HG02678 (cell line): ENCODE data around the gene CDON.
"Not testable (repeated sequence)": the region's sequence is repeated elsewhere in the genome, so short reads cannot be mapped to it uniquely, and the experiment has no call there.

ENCODE experiments used
- ATAC-seq: cut with Tn5 transposase; IDR thresholded peaks from one replicate; pipeline ENCODE4 v1.9.1; 2021; ENCODE audit warnings: mild to moderate bottlenecking, moderate library complexity; ENCODE audit not compliant: unreplicated experiment

Gene CDON

DNA sequence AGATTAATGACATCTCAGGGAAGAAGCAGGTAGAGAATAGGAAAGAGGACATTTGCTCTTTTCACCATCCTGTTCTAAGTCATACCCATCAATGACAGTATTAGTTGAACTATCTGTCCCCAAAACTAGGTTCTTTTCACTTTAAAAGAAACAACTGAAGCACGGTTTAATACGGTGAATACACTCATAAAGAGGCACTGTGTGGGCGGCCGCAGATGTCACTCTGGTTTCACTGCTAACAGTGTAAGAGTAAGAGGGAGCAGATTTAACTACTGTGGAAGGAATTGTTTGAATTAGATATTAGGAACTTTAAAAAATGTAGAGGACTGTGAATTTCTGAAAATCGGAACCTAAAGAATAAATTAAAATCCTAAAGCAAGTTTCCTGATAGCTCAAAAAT lies 67.4 kb downstream of the CDON start:
- peak; percentile 85 for ATAC-seq

DNA sequence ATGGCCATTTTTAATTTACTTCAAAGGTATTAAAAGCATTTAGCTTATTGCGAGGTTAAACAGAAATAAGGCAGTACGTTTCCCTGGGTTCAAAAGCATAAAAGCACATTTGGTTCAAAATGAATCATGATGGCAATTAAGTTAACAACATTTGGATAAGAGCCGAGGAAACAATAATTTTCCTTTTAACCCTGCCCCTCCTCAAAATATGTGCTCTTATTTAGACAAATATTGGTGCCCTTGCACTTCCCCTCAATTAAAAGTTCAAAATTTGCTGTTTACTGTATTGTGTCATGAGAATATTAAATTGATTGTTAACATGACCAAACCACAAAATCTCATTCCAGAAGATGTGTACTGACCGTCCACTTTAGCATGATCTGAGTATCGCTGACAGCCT lies 68.2 kb downstream of the CDON start:
- no peak for ATAC-seq

DNA sequence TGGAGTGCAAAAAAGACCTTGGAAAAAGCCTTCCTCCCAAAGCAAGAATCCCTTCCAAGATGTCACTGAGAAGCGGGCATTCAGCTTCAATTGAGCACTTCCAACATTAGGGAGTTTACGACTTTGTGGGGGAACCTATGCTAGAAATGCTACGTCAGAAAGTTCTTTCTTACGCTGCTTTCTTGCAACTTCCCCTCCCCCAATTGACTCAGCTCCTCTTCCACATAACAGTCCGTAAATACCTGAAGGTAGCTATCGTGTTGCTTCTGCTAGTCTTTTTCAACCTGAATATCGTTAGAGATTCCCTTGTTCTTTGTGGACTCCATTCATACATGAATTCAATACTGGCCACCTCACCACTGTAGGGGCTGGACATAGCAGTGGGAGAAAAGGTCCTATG lies 69.8 kb downstream of the CDON start:
- no peak for ATAC-seq

DNA sequence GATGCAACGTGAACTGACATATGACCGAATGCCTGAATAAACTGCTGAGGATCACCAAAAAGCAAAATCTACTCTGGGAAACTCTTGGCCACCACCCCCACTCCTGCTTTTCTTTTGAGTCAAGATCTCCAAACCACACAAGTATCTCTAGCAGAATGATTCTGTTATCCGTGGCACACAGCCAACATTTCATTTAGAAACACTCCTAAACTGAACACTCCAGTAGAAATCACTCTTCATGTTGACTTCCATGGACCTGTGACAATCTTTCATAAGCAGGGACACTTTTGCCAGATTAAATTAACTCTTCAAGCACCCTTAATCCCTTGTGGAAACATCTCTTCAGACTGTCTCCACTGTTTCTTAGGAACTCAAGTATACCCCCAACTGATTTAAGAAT lies 72.4 kb downstream of the CDON start:
- ATAC-seq, result no peak

DNA sequence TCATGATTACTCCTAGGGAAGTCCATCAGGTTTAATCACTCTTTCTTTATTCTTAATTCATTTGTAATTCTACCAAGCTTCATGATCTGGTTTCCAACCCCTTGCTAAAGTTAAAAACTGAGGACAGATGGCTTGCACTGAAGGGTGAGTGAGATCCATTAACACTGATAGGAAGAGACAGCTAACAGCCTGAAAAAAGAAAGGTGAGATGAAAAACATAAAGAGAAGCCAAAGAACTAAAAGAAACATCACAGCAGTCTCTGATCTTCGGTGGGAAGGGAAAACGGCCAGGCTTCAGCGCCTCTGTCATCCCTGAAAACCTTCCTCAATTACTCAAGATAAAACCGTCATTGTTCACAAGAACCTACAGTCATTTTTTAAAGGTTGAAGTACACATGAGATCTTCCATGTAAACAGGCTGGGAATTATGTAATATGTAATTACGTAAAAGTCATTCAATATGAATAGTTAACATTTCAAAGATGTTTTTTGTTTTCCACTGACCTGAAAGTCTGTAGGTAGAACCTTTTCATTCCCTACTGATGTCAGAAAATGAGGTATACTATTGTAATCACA lies 75.5 kb downstream of the CDON start:
- no peak for ATAC-seq

DNA sequence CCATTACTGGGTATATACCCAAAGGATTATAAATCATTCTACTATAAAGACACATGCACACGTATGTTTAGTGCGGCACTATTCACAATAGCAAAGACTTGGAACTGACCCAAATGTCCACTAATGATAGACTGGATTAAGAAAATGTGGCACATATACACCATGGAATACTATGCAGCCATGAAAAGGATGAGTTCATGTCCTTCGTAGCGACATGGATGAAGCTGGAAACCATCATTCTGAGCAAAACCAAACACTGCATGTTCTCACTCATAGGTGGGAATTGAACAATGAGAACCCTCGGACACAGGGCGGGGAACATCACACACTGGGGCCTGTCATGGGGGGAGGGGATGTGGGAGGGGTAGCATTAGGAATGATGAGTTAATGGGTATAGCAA lies 76.7 kb downstream of the CDON start:
- ATAC-seq, result not testable (repeated sequence)

DNA sequence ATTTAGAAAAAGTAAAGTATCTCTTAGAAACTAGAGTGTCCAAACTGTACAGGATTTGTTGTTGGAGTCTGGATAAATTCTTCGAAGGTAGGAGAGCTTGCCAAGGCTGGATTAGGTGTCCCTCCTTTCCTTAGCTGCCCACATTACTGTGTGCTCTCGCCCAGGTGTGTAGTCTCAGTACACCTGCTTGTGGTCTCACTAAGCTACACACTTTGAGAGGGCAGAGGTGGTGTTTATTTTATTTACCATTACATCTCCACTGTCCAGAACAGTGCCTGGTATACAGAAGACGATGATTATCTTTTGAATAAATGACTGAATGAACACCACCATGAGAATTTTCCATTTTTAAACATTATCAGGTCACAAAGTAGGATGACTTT lies 80.3 kb downstream of the CDON start:
- no peak for ATAC-seq

DNA sequence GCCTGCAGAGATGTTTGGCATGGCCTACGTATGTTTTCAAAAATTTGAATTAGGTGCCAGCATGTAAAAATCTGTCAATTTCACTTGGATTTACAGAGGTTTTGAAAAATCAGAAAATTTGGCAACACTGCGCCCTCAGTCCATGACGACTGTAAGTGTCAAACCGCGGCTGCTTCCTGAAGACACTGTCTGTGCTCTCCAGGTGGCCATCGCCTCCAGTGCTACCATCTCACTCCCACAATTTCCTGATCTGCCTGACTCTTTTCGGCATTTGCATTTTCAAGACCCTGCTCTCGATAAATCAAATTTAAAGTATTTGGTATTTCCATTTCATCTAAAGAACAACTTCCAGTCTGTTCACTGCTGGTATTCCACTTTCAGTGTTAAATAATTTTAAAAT lies 82.2 kb downstream of the CDON start:
- ATAC-seq, result no peak

DNA sequence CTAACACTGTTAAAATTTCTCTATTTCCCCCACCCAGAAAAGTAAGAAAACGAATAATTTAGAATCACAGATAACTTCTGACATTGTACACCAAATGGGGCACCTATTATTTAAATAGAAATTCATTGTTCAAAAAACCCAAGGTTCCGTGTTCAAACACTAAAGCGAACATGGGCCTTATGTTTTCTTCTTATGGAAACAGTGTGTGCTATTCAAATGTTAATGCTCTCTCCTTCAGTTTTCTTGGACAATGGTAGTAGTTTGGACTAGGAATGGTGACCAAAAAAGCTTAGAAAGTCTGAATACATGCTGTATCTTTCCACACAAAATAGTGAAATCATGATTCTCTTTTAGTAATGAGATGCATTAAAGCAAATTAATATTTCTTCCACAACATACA lies 83.2 kb downstream of the CDON start:
- ATAC-seq, result no peak

DNA sequence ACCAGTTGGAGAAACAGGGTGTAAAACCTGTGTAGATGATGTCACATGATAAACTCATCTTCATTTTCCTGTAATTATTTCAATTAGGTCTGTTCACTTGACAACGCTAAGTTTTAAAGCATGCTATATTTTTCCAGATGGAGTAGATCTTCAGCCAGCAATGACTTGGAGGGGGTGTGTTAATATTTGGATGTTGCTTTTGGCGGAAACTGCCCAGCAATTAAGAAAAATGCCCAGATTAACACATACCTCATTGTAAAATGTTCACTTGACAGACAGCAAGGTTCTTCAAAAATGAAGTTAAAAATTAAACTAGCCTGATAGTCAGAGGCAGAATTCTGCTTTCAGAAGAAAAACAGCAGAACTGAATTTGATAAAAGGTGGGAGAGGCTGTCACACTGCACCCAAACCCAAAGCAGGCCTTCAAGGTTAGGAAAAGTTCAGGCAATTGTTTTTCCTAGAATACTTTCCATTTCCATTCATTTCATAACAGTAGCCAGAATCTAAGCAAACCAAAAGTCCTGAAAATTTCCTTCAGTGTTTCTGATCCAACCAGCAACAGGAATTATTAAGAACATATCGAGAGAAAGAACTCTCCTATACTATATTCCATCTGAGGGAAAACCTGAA lies 83.8 kb downstream of the CDON start:
- ATAC-seq, result no peak

DNA sequence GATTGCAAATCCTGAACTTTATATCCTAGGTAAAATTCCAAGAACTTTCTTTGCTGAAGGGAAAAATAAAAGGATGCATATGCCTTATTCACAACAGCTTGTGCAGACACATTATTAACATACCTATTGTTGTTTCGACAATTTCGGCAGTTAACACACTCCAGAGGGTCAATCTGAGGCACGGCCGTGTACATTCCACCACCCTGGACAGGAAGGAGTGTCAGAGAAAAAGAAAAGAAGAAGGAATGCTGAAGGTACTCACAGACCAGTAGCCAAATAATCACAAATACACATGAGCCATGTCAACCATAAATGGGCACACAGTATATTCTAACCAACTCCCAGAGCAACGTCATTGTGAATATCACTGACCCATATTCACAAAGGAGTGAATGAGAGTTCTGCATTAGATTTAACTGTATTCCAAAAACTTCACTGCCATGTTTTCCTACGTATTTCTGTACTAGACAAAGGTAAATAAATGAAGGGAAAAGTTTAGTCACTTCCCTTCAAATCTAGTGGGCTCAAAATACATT lies 84.4 kb downstream of the CDON start:
- ATAC-seq, result no peak

DNA sequence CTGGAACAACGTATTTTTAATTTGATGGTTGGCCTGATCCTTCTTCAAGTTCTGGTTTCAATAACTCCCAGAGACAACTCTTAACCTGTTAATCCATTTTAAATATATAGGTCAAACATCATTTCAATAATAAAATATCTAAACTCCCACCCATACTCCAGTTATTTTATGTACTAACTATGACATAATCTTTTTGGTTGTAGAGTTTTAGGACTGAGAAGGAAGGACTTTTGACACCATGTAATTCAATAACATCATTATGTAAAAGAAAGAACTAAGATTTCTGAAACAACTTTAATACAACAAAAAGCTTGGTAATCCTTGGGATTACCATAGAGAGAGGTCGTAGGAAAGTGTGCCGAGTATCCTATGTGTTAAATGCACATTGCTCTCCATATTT lies 85.3 kb downstream of the CDON start:
- no peak for ATAC-seq

DNA sequence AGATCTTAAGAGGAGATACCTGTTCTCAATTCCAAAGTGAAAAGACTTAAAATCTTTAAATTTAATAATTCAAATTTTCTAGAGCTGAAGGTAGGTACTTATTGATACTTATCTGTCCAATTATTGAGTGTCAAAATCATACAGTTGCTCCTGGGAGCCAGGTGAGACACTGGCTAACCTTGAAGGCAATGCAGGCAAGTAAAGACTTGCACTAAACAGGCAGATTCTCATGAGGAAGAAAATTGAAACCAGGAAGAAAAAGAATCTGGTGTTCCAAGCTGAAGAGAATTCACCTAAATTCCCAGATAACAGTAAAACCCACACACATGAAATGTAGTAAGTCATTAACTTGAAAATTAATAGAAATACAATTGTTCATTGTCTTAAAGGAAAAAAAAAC lies 86.5 kb downstream of the CDON start:
- ATAC-seq, result no peak

DNA sequence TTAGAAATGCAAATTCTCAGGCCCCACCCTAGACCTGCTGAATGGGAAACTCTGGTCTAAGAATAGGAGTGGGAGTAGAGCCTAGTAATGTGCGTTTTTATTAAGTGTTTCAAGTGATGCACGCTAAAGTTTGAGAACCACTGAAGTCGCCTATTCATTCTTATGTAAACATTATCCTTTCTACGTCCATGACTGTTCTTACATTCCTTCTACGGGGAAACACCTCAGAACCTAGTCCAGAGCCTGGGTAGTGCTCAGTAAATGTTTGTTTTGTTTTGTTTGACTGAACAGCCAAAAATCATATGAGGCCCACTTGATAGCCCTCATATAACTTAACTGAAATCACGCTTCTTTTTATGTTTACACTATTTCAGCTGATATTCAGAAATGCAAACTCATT lies 87.0 kb downstream of the CDON start:
- no peak for ATAC-seq

DNA sequence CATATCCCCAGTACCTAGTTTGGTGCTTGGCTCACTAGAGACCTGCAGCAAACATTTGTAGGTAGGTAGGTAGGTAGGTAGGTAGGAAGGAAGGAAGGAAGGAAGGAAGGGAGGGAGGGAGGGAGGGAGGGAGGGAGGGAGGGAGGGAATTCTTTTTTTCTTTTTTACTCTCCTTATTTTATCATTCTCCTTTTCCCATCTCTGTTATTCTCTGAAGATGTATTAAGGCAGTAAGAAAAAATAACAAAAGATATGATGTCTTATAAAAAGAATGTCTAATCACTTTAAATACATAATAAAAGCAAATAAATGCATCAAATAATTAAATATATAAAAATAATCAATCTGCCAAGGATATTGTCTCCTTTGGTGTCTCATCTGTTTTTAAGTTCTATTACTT lies 88.4 kb downstream of the CDON start:
- ATAC-seq, result no peak

DNA sequence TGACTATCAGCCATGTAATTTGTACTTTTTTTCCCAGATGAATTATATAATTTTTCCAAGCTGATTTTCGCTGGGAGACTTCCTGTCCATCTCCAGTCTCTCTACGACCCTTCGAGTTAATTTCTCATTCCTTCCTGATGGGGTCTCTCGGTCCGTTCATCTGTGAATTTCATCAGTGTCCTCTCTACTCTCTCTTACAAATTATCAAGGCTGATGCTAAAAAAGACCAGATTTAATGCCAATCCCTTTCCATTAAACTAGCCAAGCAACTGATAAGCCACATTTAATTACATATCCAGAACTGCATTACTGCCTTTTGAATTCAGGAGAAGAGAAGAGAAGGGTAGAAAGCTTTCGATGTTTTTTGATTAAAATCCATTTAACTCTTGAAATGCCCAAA lies 91.0 kb downstream of the CDON start:
- no peak for ATAC-seq

DNA sequence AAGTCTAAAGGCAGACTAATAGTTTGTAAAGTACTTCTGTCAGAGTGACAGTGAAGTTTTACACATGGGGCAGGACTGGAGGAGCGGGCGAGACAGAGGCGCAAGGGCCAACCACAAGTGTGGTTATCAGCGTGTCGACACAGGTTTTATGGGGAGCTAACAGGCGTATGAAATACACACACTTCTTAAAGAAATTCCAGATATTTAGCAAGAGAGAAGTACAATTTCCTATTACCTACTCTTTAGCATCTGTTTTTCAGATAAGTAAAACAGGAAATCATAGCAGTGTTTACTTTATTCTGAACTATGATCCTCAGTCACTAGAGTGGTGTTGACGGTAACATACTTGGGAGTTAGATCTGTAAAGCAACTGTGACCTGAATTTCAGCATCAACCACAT lies 94.3 kb downstream of the CDON start:
- no peak for ATAC-seq

DNA sequence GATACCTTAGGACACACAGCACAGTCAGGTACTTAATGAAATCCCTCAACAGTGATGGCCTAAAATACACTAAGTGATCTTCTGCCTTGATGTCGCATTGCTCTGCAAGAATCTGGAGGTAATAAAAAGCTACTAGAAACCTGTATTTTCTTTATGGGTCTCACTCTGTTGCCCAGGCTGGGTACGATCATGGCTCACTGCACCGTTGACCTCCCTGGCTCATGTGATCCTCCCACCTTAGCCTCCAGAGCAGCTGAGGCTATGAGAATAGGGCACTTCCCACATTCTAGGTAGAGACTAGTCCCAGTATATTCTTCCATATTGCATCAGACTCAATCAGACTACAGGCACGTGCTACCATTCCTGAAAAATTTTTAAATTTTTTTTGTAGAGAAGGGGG lies 95.2 kb downstream of the CDON start:
- ATAC-seq, result no peak

DNA sequence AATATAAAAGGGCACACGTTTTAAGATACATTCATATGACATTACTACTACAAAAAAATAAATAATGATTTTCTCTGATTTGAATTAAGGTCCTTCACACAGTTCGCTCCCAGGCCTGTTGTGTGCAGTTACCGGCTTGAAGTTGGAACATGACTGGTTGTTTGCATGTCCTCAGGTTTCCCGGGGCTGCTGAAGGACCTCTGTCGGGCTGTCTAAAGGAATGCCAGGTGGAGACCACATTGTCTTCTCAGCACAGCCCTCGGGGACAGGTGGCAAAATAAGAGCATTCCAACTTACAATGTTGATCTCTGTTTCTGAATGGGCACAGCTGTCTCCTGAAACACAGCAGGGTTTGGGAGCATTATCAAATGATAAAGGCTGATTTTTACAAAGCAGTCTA lies 101.9 kb downstream of the CDON start:
- ATAC-seq, result no peak

DNA sequence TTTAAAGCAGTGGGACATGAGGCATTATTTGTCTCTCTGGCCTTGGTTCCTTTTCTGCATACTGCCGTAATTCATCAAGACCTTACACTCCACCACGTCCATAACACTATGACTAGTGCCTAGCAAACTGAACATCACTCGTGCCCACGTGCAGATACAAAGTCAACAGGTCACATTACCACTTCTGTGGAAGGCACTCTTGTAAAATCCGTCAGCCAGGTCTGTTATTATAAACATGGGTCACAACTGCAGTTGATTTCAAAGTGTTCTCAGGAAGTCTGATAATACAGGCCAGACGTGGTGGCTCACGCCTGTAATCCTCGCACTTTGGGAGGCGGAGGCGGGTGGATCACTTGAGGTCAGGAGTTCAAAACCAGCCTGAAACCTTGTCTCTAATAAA lies 102.7 kb downstream of the CDON start:
- no peak for ATAC-seq

DNA sequence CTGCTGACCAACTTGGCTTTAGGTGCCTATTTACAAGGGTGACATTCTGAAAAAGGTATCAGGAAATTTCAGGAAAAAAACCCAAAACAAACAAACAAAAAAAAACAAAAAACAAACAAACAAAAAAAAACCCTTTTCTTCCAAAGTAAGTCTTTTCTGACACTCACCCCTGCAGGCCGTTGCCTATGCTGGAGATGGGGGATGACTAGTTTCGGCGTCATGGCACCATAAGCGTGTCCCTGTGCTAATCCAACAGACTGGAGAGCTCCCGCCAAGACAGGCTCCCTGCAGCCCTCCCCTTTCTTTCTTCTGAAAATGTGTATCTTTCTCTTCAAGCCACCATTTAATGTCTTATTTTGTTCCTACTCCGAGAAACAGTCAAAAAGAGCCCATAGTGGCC lies 103.2 kb downstream of the CDON start:
- no peak for ATAC-seq

DNA sequence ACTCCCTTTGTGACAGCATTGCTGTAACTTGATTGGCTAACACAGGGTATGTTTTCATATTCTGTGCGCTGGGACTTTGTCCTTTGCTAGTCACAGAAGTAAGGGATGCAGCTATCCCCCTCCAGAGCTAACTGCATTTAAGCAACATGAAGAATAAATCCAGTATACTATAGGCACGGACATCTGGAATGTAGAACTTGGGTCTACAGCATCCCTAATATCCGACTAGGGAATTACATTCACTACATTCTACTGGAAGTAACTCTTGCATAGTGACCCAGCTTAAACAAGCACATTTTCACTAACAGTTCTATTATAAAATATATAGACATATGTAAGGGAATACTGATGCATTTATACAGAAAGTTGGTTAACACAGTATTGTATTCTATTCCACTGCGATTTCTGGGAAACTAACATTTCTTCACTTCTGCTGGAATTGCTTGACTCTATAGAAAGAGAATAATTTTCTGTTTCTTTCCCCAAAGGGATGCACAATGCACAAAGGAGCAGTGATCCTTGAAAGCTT lies 103.7 kb downstream of the CDON start:
- no peak for ATAC-seq
